H9 (cell line): ENCODE results near the gene API5. TPM values are rescaled to one million over a fixed set of nuclear protein-coding genes. Genes with fewer than 3 reads are reported as not detected.

Experiments used
- DNase-seq: peaks from one replicate; pipeline ENCODE4 v3.0.0-alpha.2; 2017
- H2AFZ ChIP-seq: one replicate; pipeline ENCODE4 v1.6.1; 2013; ENCODE audit warnings: mild to moderate bottlenecking, low read length, control low read depth, moderate library complexity
- H2AK5ac ChIP-seq: 2 replicates; pipeline ENCODE4 v1.6.1; 2013; ENCODE audit warnings: low read length, control low read depth, mixed read lengths; ENCODE audit not compliant: insufficient read length
- H2BK120ac ChIP-seq: one replicate; pipeline ENCODE4 v1.6.1; 2013; ENCODE audit warnings: low read depth, mild to moderate bottlenecking, low read length, control low read depth, inconsistent platforms; ENCODE audit not compliant: poor library complexity, severe bottlenecking
- H2BK12ac ChIP-seq: 2 replicates; pipeline ENCODE4 v1.6.1; 2013; ENCODE audit warnings: low read length, control low read depth, mixed read lengths, low read depth; ENCODE audit not compliant: insufficient read length
- H2BK15ac ChIP-seq: 2 replicates; pipeline ENCODE4 v1.6.1; 2013; ENCODE audit warnings: low read depth, low read length, control low read depth
- H2BK20ac ChIP-seq: one replicate; pipeline ENCODE4 v1.6.1; 2013; ENCODE audit warnings: low read depth, mild to moderate bottlenecking, low read length, control low read depth, inconsistent platforms; ENCODE audit not compliant: poor library complexity, severe bottlenecking
- H2BK5ac ChIP-seq: 2 replicates; pipeline ENCODE4 v1.6.1; 2013; ENCODE audit warnings: low read length, control low read depth, mixed read lengths; ENCODE audit not compliant: insufficient read length
- H3K14ac ChIP-seq: 2 replicates; pipeline ENCODE4 v1.6.1; 2013; ENCODE audit warnings: low read length, control low read depth; ENCODE audit not compliant: insufficient read depth
- H3K18ac ChIP-seq: 2 replicates; pipeline ENCODE4 v1.6.1; 2013; ENCODE audit warnings: low read depth, mild to moderate bottlenecking, mixed read lengths, low read length, control low read depth; ENCODE audit not compliant: insufficient read length
- H3K23ac ChIP-seq: 2 replicates; pipeline ENCODE4 v1.6.1; 2013; ENCODE audit warnings: low read length, control low read depth, mixed read lengths, low read depth; ENCODE audit not compliant: insufficient read length
- H3K23me2 ChIP-seq: 2 replicates; pipeline ENCODE4 v1.6.1; 2013; ENCODE audit warnings: low read depth, mild to moderate bottlenecking, mixed read lengths, low read length, control low read depth; ENCODE audit not compliant: insufficient read length, poor library complexity, severe bottlenecking
- H3K27ac ChIP-seq: 2 replicates; pipeline ENCODE4 v1.5.1; 2013; ENCODE audit warnings: low read length, control low read depth, mixed read lengths, low read depth; ENCODE audit not compliant: insufficient read length
- H3K27me3 ChIP-seq: 2 replicates; pipeline ENCODE4 v1.6.1; 2013; ENCODE audit warnings: low read length, control low read depth, inconsistent platforms; ENCODE audit not compliant: insufficient read depth
- H3K4ac ChIP-seq: 2 replicates; pipeline ENCODE4 v1.6.1; 2013; ENCODE audit warnings: low read depth, mild to moderate bottlenecking, control low read depth, inconsistent platforms, low read length, moderate library complexity
- H3K4me1 ChIP-seq: 2 replicates; pipeline ENCODE4 v1.6.1; 2013; ENCODE audit warnings: low read length, control low read depth, inconsistent platforms; ENCODE audit not compliant: insufficient read depth
- H3K4me2 ChIP-seq: 2 replicates; pipeline ENCODE4 v1.6.1; 2013; ENCODE audit warnings: low read length, control low read depth, mixed read lengths; ENCODE audit not compliant: insufficient read length, insufficient read depth
- H3K56ac ChIP-seq: 2 replicates; pipeline ENCODE4 v1.6.1; 2013; ENCODE audit warnings: low read depth, mild to moderate bottlenecking, mixed read lengths, low read length, control low read depth; ENCODE audit not compliant: insufficient read length
- H3K79me1 ChIP-seq: 2 replicates; pipeline ENCODE4 v1.6.1; 2013; ENCODE audit warnings: low read depth, mild to moderate bottlenecking, moderate library complexity, low read length, control low read depth, inconsistent platforms; ENCODE audit not compliant: insufficient read depth, poor library complexity, severe bottlenecking
- H3K79me2 ChIP-seq: 2 replicates; pipeline ENCODE4 v1.6.1; 2013; ENCODE audit warnings: low read length, control low read depth, inconsistent platforms; ENCODE audit not compliant: insufficient read depth
- H3K9ac ChIP-seq: 2 replicates; pipeline ENCODE4 v1.6.1; 2013; ENCODE audit warnings: low read length, control low read depth, mixed read lengths; ENCODE audit not compliant: insufficient read length; ENCODE audit errors: extremely low read depth
- H3K9me3 ChIP-seq: one replicate; pipeline ENCODE4 v1.6.1; 2013; ENCODE audit warnings: low read depth, low read length, inconsistent platforms; ENCODE audit not compliant: control insufficient read depth
- H3T11ph ChIP-seq: one replicate; pipeline ENCODE4 v1.6.1; 2013; ENCODE audit warnings: mild to moderate bottlenecking, low read length, control low read depth, inconsistent platforms
- H4K20me1 ChIP-seq: one replicate; pipeline ENCODE4 v1.6.1; 2013; ENCODE audit not compliant: control insufficient read depth, insufficient read length, insufficient read depth
- H4K5ac ChIP-seq: 2 replicates; pipeline ENCODE4 v1.6.1; 2013; ENCODE audit warnings: low read depth, mild to moderate bottlenecking, mixed read lengths, low read length, control low read depth; ENCODE audit not compliant: insufficient read length
- H4K8ac ChIP-seq: replicated peaks from 2 replicates; pipeline ENCODE4 v1.6.1; 2013; ENCODE audit warnings: low read length, control low read depth, mixed read lengths, low read depth; ENCODE audit not compliant: insufficient read length
- H4K91ac ChIP-seq: 2 replicates; pipeline ENCODE4 v1.6.1; 2013; ENCODE audit warnings: low read depth, mild to moderate bottlenecking, moderate library complexity, mixed read lengths, low read length, control low read depth; ENCODE audit not compliant: insufficient read length
- H3K27ac Mint-ChIP-seq, 3 experiments: 2 replicates in 2 of 3; 3 replicates in 1 of 3; pipeline ENCODE4 v1.8.0; 2020 to 2021; ENCODE audit warnings: mixed read lengths in 3 of 3, mild to moderate bottlenecking in 1 of 3, moderate library complexity in 1 of 3
- H3K27me3 Mint-ChIP-seq: 2 replicates; pipeline ENCODE4 v1.8.0; 2021; ENCODE audit warnings: low read depth, mild to moderate bottlenecking, moderate library complexity, mixed read lengths
- H3K36me3 Mint-ChIP-seq, 3 experiments: 2 replicates in 2 of 3; 3 replicates in 1 of 3; pipeline ENCODE4 v1.8.0; 2020 to 2021; ENCODE audit warnings: low read depth in 3 of 3, mixed read lengths in 3 of 3; ENCODE audit not compliant: insufficient read depth in 1 of 3
- H3K4me1 Mint-ChIP-seq, 2 experiments: 2 replicates each; pipeline ENCODE4 v1.8.0; 2020; ENCODE audit warnings: mixed read lengths in 2 of 2
- H3K4me3 Mint-ChIP-seq, 2 experiments: 2 replicates in 1 of 2; 3 replicates in 1 of 2; pipeline ENCODE4 v1.8.0; 2020 to 2021; ENCODE audit warnings: mild to moderate bottlenecking in 2 of 2, mixed read lengths in 2 of 2, moderate library complexity in 1 of 2
- H3K9me3 Mint-ChIP-seq, 2 experiments: 2 replicates in 1 of 2; 3 replicates in 1 of 2; pipeline ENCODE4 v1.8.0; 2020; ENCODE audit warnings: mild to moderate bottlenecking in 2 of 2, mixed read lengths in 2 of 2, moderate library complexity in 1 of 2
- CTCF ChIP-seq: fragments of 200-600 bp; sonication (generic); conservative IDR thresholded peaks from 3 replicates; pipeline ENCODE4 v1.8.0; 2021; ENCODE audit warnings: antibody characterized with exemption, mild to moderate bottlenecking
- WGBS: extraction: QIAGEN DNeasy Blood & Tissue Kit; methylation state at CpG from one replicate; pipeline ENCODE4 v1.1.7; 2013; ENCODE audit warnings: missing lambda C conversion rate, low lambda C conversion rate, mixed read lengths; ENCODE audit not compliant: insufficient read length; ENCODE audit errors: extremely low coverage; 5-methylcytosine and 5-hydroxymethylcytosine counted together
- total RNA-seq: library from RNA; stranded (reverse); gene quantifications from 2 replicates; pipeline ENCODE4 v1.2.1, GENCODE V29; 2021

API5 gene
- total RNA-seq, 1 experiment from 2014 or later = 147 TPM

GRCh38 chr11:43381802-43382201 lies 70.0 kb downstream of the API5 start:
- no peak overlapping the region for H3K56ac ChIP-seq
- no peaks in the 10 kb centered on the region for H3K9me3 Mint-ChIP-seq

More at GRCh38 chr11:43381802-43382201, 70.0 kb downstream of the API5 start:
- no peak overlapping the region for H2BK12ac ChIP-seq
- no peak overlapping the region for H2AFZ ChIP-seq
- H4K5ac ChIP-seq = no peak overlapping the region
- no peak overlapping the region for H3T11ph ChIP-seq
- H2AK5ac ChIP-seq = no peak overlapping the region
- H3K14ac ChIP-seq = no peak overlapping the region
- no peak overlapping the region for H2BK15ac ChIP-seq
- H3K4ac ChIP-seq = no peak overlapping the region
- H3K23ac ChIP-seq = no peak overlapping the region
- no peak overlapping the region for H3K18ac ChIP-seq
- no peaks in the 10 kb centered on the region for H3K27me3 ChIP-seq
- H3K9me3 ChIP-seq = no peaks in the 10 kb centered on the region
- peaks cover 10 to 12% of the 10 kb centered on the region in 2 experiments for H3K4me1 Mint-ChIP-seq
- no peaks in the 10 kb centered on the region for H3K79me2 ChIP-seq
- H3K79me1 ChIP-seq = peaks cover 4% of the 10 kb centered on the region
- no CpG with 5 or more reads among the region's 2 CpGs for WGBS
- H3K4me2 ChIP-seq = no peak overlapping the region
- no peak overlapping the region for H3K4me3 Mint-ChIP-seq
- no peak for DNase-seq
- no peak for TF ChIP-seq CTCF
- H4K8ac ChIP-seq = no peak overlapping the region
- no peak overlapping the region for H4K91ac ChIP-seq
- peaks cover 3% of the 10 kb centered on the region; the same call in 1 of the 2 replicates for H3K4me1 ChIP-seq
- no peak overlapping the region for H2BK5ac ChIP-seq
- peaks cover 5 to 18% (median 17%) of the 10 kb centered on the region in 3 experiments; a peak in 5 of 7 replicates for H3K36me3 Mint-ChIP-seq
- H4K20me1 ChIP-seq = no peaks in the 10 kb centered on the region
- H3K27ac ChIP-seq = no peak overlapping the region
- H2BK120ac ChIP-seq = no peak overlapping the region
- H3K9ac ChIP-seq = no peak overlapping the region
- H3K27ac Mint-ChIP-seq = peak overlapping the region in 2 of 3 experiments; percentile 4 to 21; a peak in 2 of 7 replicates
- H2BK20ac ChIP-seq = no peak overlapping the region
- H3K27me3 Mint-ChIP-seq = no peaks in the 10 kb centered on the region
- H3K23me2 ChIP-seq = no peaks in the 10 kb centered on the region
